H1 (cell line): ENCODE results near the gene SLC37A3. TPM values are rescaled to one million over a fixed set of nuclear protein-coding genes. Genes with fewer than 3 reads are reported as not detected.

Source experiments
- CTCF ChIA-PET: fragments of 300-600 bp; sonication (Branson Sonifier 250); formaldehyde crosslinking; loops from one replicate; lab custom pipeline; 2021; ENCODE audit not compliant: partially characterized antibody; lab: Charles Lee
- POLR2A ChIA-PET: fragments of 300-600 bp; sonication (Branson Sonifier 250); formaldehyde crosslinking; loops from one replicate; lab custom pipeline; 2021; ENCODE audit warnings: inconsistent platforms; ENCODE audit not compliant: partially characterized antibody; lab: Charles Lee
- DNase-seq, 2 experiments: peaks; one replicate each; pipeline versions ENCODE4 v3.0.0 to v3.0.0-alpha.2; 2010 to 2022; ENCODE audit warnings: low spot score in 2 of 2, low read depth in 1 of 2, mixed read lengths in 1 of 2
- FAIRE-seq: peaks from 2 replicates; lab custom pipeline; 2011; peaks lifted over from hg19 to GRCh38; lab: Jason Lieb, UNC
- H2AFZ ChIP-seq: 2 replicates; pipeline ENCODE4 v1.8.1; 2012; ENCODE audit warnings: low read length, inconsistent platforms
- H2AK5ac ChIP-seq: 2 replicates; pipeline ENCODE4 v1.6.1; 2013; ENCODE audit warnings: low read depth, low read length
- H2BK120ac ChIP-seq: replicated peaks from 2 replicates; pipeline ENCODE3; 2013; ENCODE audit warnings: low read depth, low read length, inconsistent platforms
- H2BK12ac ChIP-seq: 2 replicates; pipeline ENCODE4 v1.6.1; 2013; ENCODE audit warnings: low read depth, low read length
- H2BK15ac ChIP-seq: 2 replicates; pipeline ENCODE4 v1.6.1; 2013; ENCODE audit warnings: low read length
- H2BK20ac ChIP-seq: 2 replicates; pipeline ENCODE4 v1.6.1; 2013; ENCODE audit warnings: low read length
- H2BK5ac ChIP-seq: 2 replicates; pipeline ENCODE4 v1.6.1; 2013; ENCODE audit warnings: low read depth, low read length
- H3K14ac ChIP-seq: 2 replicates; pipeline ENCODE4 v1.6.1; 2013; ENCODE audit warnings: inconsistent platforms; ENCODE audit not compliant: insufficient read length
- H3K18ac ChIP-seq: 2 replicates; pipeline ENCODE4 v1.6.1; 2013; ENCODE audit warnings: low read length; ENCODE audit errors: extremely low read depth
- H3K23ac ChIP-seq: 2 replicates; pipeline ENCODE4 v1.6.1; 2013; ENCODE audit warnings: inconsistent platforms; ENCODE audit not compliant: insufficient read length
- H3K23me2 ChIP-seq: 2 replicates; pipeline ENCODE4 v1.6.1; 2013; ENCODE audit warnings: low read depth, low read length
- H3K27ac ChIP-seq: 2 replicates; pipeline ENCODE4 v1.6.1; 2011; ENCODE audit warnings: low read depth, low read length, inconsistent platforms
- H3K27me3 ChIP-seq, 4 experiments: replicated peaks in 1 of 4; 1 replicate in 1 of 4; 2 replicates in 3 of 4; pipeline versions ENCODE4 v1.6.1 to v1.8.1; 2011 to 2013; ENCODE audit warnings: low read length in 3 of 4, mild to moderate bottlenecking in 3 of 4, inconsistent platforms in 2 of 4, mixed read lengths in 2 of 4, moderate library complexity in 1 of 4; ENCODE audit not compliant: control insufficient read depth in 3 of 4, insufficient read depth in 3 of 4; ENCODE audit errors: extremely low read depth in 1 of 4
- H3K36me3 ChIP-seq, 4 experiments: 2 replicates each; pipeline versions ENCODE4 v1.6.1 to v1.8.1; 2011 to 2013; ENCODE audit warnings: mild to moderate bottlenecking in 4 of 4, low read length in 3 of 4, moderate library complexity in 2 of 4, control low read depth in 1 of 4, inconsistent platforms in 1 of 4; ENCODE audit not compliant: insufficient read depth in 4 of 4, control insufficient read depth in 2 of 4
- H3K4ac ChIP-seq: replicated peaks from 2 replicates; pipeline ENCODE3; 2013; ENCODE audit warnings: low read length, low read depth, mixed read lengths, inconsistent platforms; ENCODE audit not compliant: insufficient read length
- H3K4me1 ChIP-seq, 4 experiments: replicated peaks in 1 of 4; 1 replicate in 1 of 4; 2 replicates in 3 of 4; pipeline versions ENCODE4 v1.6.1 to v1.8.1; 2011 to 2013; ENCODE audit warnings: low read length in 3 of 4, inconsistent platforms in 2 of 4, mixed read lengths in 1 of 4; ENCODE audit not compliant: insufficient read depth in 4 of 4, control insufficient read depth in 3 of 4
- H3K4me2 ChIP-seq, 2 experiments: 2 replicates each; pipeline versions ENCODE4 v1.6.1 to v1.8.1; 2011 to 2013; ENCODE audit warnings: low read depth in 2 of 2, low read length in 2 of 2, control low read depth in 1 of 2, inconsistent platforms in 1 of 2, mild to moderate bottlenecking in 1 of 2; ENCODE audit not compliant: insufficient read depth in 1 of 2
- H3K4me3 ChIP-seq, 4 experiments: fragments of 200-600, 300-600 bp in 1 of 4; sonication (generic), shearing (Covaris generic), sonication (Bioruptor Twin) in 1 of 4; 2 replicates each; pipeline versions ENCODE4 v1.5.1 to v1.8.1; 2011 to 2016; ENCODE audit warnings: low read length in 4 of 4, low read depth in 3 of 4, control low read depth in 2 of 4, inconsistent platforms in 2 of 4, mild to moderate bottlenecking in 2 of 4, mixed read lengths in 1 of 4, moderate library complexity in 1 of 4; ENCODE audit not compliant: insufficient read depth in 2 of 4; ENCODE audit errors: extremely low read depth in 1 of 4
- H3K56ac ChIP-seq: replicated peaks from 2 replicates; pipeline ENCODE3; 2013; ENCODE audit warnings: low read depth, mild to moderate bottlenecking, mixed read lengths, low read length, inconsistent platforms; ENCODE audit not compliant: insufficient read length
- H3K79me1 ChIP-seq: 2 replicates; pipeline ENCODE4 v1.6.1; 2013; ENCODE audit warnings: low read depth, low read length, control low read depth
- H3K79me2 ChIP-seq, 2 experiments: 2 replicates each; pipeline versions ENCODE4 v1.6.1 to v1.8.1; 2012 to 2013; ENCODE audit warnings: low read length in 2 of 2, mild to moderate bottlenecking in 2 of 2, inconsistent platforms in 1 of 2; ENCODE audit not compliant: insufficient read depth in 2 of 2, control insufficient read depth in 1 of 2
- H3K9ac ChIP-seq, 4 experiments: replicated peaks in 1 of 4; 1 replicate in 1 of 4; 2 replicates in 3 of 4; pipeline versions ENCODE4 v1.6.1 to v1.8.1; 2011 to 2013; ENCODE audit warnings: low read depth in 3 of 4, low read length in 3 of 4, control low read depth in 2 of 4, mild to moderate bottlenecking in 2 of 4, moderate library complexity in 2 of 4, inconsistent platforms in 1 of 4; ENCODE audit errors: extremely low read depth in 1 of 4
- H3K9me3 ChIP-seq, 2 experiments: 2 replicates each; pipeline versions ENCODE4 v1.6.1 to v1.8.1; 2012 to 2013; ENCODE audit warnings: mild to moderate bottlenecking in 2 of 2, moderate library complexity in 2 of 2, control low read depth in 1 of 2, inconsistent platforms in 1 of 2, low read depth in 1 of 2, low read length in 1 of 2, mixed read lengths in 1 of 2; ENCODE audit not compliant: insufficient read depth in 2 of 2
- H4K20me1 ChIP-seq, 2 experiments: replicated peaks in 1 of 2; 2 replicates each; pipeline versions ENCODE3 to v1.8.1; 2011 to 2013; ENCODE audit warnings: inconsistent platforms in 2 of 2, low read length in 2 of 2, mild to moderate bottlenecking in 1 of 2; ENCODE audit not compliant: insufficient read depth in 2 of 2, control insufficient read depth in 1 of 2
- H4K5ac ChIP-seq: 2 replicates; pipeline ENCODE4 v1.6.1; 2013; ENCODE audit warnings: low read length, low read depth, mixed read lengths, inconsistent platforms; ENCODE audit not compliant: insufficient read length
- H4K8ac ChIP-seq: 2 replicates; pipeline ENCODE4 v1.8.0; 2013; ENCODE audit warnings: mild to moderate bottlenecking, moderate library complexity, low read length, inconsistent platforms; ENCODE audit not compliant: insufficient read depth; ENCODE audit errors: extremely low read depth
- H4K91ac ChIP-seq: replicated peaks from 2 replicates; pipeline ENCODE3; 2013; ENCODE audit warnings: low read length, mixed read lengths, inconsistent platforms; ENCODE audit not compliant: insufficient read length
- ASH2L ChIP-seq: fragments of 200-600, 300-600 bp; sonication (generic); IDR thresholded peaks from one replicate; pipeline ENCODE4 v1.7.1; 2017; ENCODE audit warnings: low read length
- CBX8 ChIP-seq: fragments of 300-800, 300-1000 bp; sonication (generic); IDR thresholded peaks from 2 replicates; pipeline ENCODE4 v1.7.1; 2016; ENCODE audit warnings: low read depth, low read length, borderline replicate concordance
- CEBPB ChIP-seq: IDR thresholded peaks from 2 replicates; pipeline ENCODE4 v1.6.1; 2012; ENCODE audit warnings: low read depth, low read length
- CREB1 ChIP-seq: IDR thresholded peaks from 2 replicates; pipeline ENCODE4 v1.6.1; 2012; ENCODE audit warnings: inconsistent platforms
- JUN ChIP-seq: IDR thresholded peaks from 2 replicates; pipeline ENCODE4 v1.6.1; 2011; ENCODE audit warnings: low read depth, mild to moderate bottlenecking, improper control_type of control experiment, low read length
- KDM4A ChIP-seq: IDR thresholded peaks from one replicate; pipeline ENCODE4 v1.7.1; 2012; ENCODE audit warnings: low read depth, mild to moderate bottlenecking, moderate library complexity, low read length, inconsistent platforms; ENCODE audit not compliant: severe bottlenecking
- MAFK ChIP-seq: IDR thresholded peaks from 2 replicates; pipeline ENCODE4 v1.6.1; 2012; ENCODE audit warnings: low read depth, mild to moderate bottlenecking, improper control_type of control experiment, low read length
- NANOG ChIP-seq: IDR thresholded peaks from 2 replicates; pipeline ENCODE4 v1.6.1; 2011; ENCODE audit warnings: low read length, low read depth, mild to moderate bottlenecking, inconsistent platforms; ENCODE audit not compliant: insufficient read depth, poor library complexity, severe bottlenecking
- PHF8 ChIP-seq: fragments of 200-600 bp; sonication (generic); conservative IDR thresholded peaks from 2 replicates; pipeline ENCODE4 v1.7.1; 2012; ENCODE audit warnings: low read depth, mild to moderate bottlenecking, inconsistent platforms, low read length, moderate library complexity
- POLR2A ChIP-seq, 2 experiments: IDR thresholded peaks; 1 replicate in 1 of 2; 2 replicates in 1 of 2; pipeline ENCODE4 v1.6.1; 2011; ENCODE audit warnings: low read depth in 2 of 2, low read length in 2 of 2, mild to moderate bottlenecking in 2 of 2; ENCODE audit errors: control extremely low read depth in 1 of 2
- POLR2AphosphoS5 ChIP-seq: IDR thresholded peaks from 2 replicates; pipeline ENCODE4 v1.6.1; 2011; ENCODE audit warnings: low read depth, low read length
- SIX5 ChIP-seq: IDR thresholded peaks from 2 replicates; pipeline ENCODE4 v1.6.1; 2011; ENCODE audit warnings: mild to moderate bottlenecking, low read depth, low read length
- SP1 ChIP-seq: IDR thresholded peaks from 2 replicates; pipeline ENCODE4 v1.6.1; 2011; ENCODE audit warnings: low read depth, low read length
- SRF ChIP-seq: IDR thresholded peaks from 2 replicates; pipeline ENCODE4 v1.6.1; 2011; ENCODE audit warnings: mild to moderate bottlenecking, low read depth, low read length, moderate library complexity
- TBP ChIP-seq: IDR thresholded peaks from 2 replicates; pipeline ENCODE4 v1.6.1; 2011; ENCODE audit warnings: low read depth, low read length, improper control_type of control experiment
- TCF12 ChIP-seq: IDR thresholded peaks from 2 replicates; pipeline ENCODE4 v1.6.1; 2011; ENCODE audit warnings: low read depth, mild to moderate bottlenecking, low read length
- WGBS, 2 experiments: shearing (Covaris generic) in 1 of 2; methylation state at CpG; one replicate each; pipeline versions ENCODE4 v1.1.6 to v1.1.7; 2013 to 2015; ENCODE audit warnings: low lambda C conversion rate in 2 of 2, mixed read lengths in 2 of 2, inconsistent platforms in 1 of 2, low coverage in 1 of 2, missing lambda C conversion rate in 1 of 2; ENCODE audit not compliant: insufficient replicate concordance in 2 of 2, insufficient coverage in 1 of 2, insufficient read length in 1 of 2; ENCODE audit errors: extremely low coverage in 1 of 2, missing lambda C conversion rate in 1 of 2; 5-methylcytosine and 5-hydroxymethylcytosine counted together
- polyA plus RNA-seq, 7 experiments: library from polyadenylated mRNA; depleted of rRNA in 3 of 7; stranded (reverse) in 5 of 7; unstranded in 2 of 7; fragments of >200 nt in 5 of 7; fragments of 200-250 nt in 2 of 7; gene quantifications; 1 replicate in 5 of 7; 2 replicates in 1 of 7; 4 replicates in 1 of 7; pipeline versions ENCODE4 v1.2.1 to v1.2.3, GENCODE V29; 2011 to 2013; ENCODE audit warnings: missing spikeins in 2 of 7, mixed read lengths in 2 of 7
- total RNA-seq: library from RNA; stranded (reverse); fragmentation: NEBNext Ultra II Directional; extraction: Animal tissue kit (Norgen Biotek cat#: 25700); gene quantifications from 2 replicates; pipeline ENCODE4 v1.2.1, GENCODE V29; 2021

SLC37A3 gene
- total and polyA plus RNA-seq, 2 of the 8 experiments (the other 6 are each of a cell fraction or from before 2014, with no cell fraction given) = 58.2 to 71.0 TPM

- DNase-seq (no peak), FAIRE-seq (no peak)
- no peak overlapping the region for H2BK12ac ChIP-seq
- H3K27ac ChIP-seq = no peak overlapping the region
- no peak overlapping the region for H2AK5ac ChIP-seq
- CTCF ChIA-PET = interaction anchor here (1.5 to 1.9 kb wide), 4 partner anchors 10 to 147 kb away, joined by 3 to 8 read pairs (median 4); no protein-coding TSS in a partner anchor
- no peak overlapping the region for H4K5ac ChIP-seq
- no peak overlapping the region for H2AFZ ChIP-seq
- 0 out of 4 replicates have a peak, but pooled peaks cover 0 to 2% of the 10 kb centered on the region in 2 experiments for H3K79me2 ChIP-seq
- no peaks in the 10 kb centered on the region for H3K27me3 ChIP-seq
- no peak overlapping the region for H3K4me3 ChIP-seq
- no peak overlapping the region for H3K4me2 ChIP-seq
- no peak overlapping the region for H2BK15ac ChIP-seq
- H3K14ac ChIP-seq = no peak overlapping the region
- H4K91ac ChIP-seq = no peak overlapping the region
- 89% methylated on average over 3 of the region's 3 CpGs; no CpG with 5 or more reads in 1 of the 2 experiments for WGBS, 2 experiments
- no peak overlapping the region for H2BK20ac ChIP-seq
- POLR2A ChIA-PET = interaction anchor here (1.0 kb wide), 1 partner anchor 21 kb away, joined by 3 read pairs; no protein-coding TSS in a partner anchor
- H2BK5ac ChIP-seq = no peak overlapping the region
- H3K9me3 ChIP-seq = no peaks in the 10 kb centered on the region
- H3K4me1 ChIP-seq = no peaks in the 10 kb centered on the region
- H3K79me1 ChIP-seq = no peaks in the 10 kb centered on the region
- H3K56ac ChIP-seq = no peak overlapping the region
- H3K23ac ChIP-seq = no peak overlapping the region
- peaks cover 13 to 64% (median 44%) of the 10 kb centered on the region in 4 experiments for H3K36me3 ChIP-seq
- peaks cover 2 to 4% of the 10 kb centered on the region in 2 experiments for H4K20me1 ChIP-seq
- no peak overlapping the region for H4K8ac ChIP-seq
- H3K23me2 ChIP-seq = no peaks in the 10 kb centered on the region
- no peak overlapping the region for H3K9ac ChIP-seq
- no peak overlapping the region for H3K18ac ChIP-seq
- no peak overlapping the region for H2BK120ac ChIP-seq
- no peak overlapping the region for H3K4ac ChIP-seq
- TF ChIP-seq CREB1 (no peak), CEBPB (no peak), POLR2A (IDR thresholded peaks at IDR 0.05; ENCODE audit: control extremely low read depth in 1 of 2, low read depth in 2 of 2, low read length in 2 of 2) (no peak), SIX5 (no peak), ASH2L (no peak), TBP (no peak), MAFK (no peak), KDM4A (no peak), CBX8 (no peak), SP1 (no peak), JUN (no peak), POLR2AphosphoS5 (no peak), TCF12 (no peak), NANOG (no peak), PHF8 (no peak), SRF (no peak)
Measured at GRCh38 chr7:140345426-140345825, 52.9 kb downstream of the SLC37A3 start.
